DMS 273 treated with DMSO at 0.1 percent for 48 hours (cell line): ENCODE measurements around the gene KCNE1.
A peak's percentile ranks its signal among the peaks of the same experiment; 100 is the strongest.
"Not testable (repeated sequence)": the region's sequence is repeated elsewhere in the genome, so short reads cannot be mapped to it uniquely, and the experiment has no call there.

Experiments used
- DNase-seq: peaks from one replicate; lab custom pipeline; 2025; lab: John Stamatoyannopoulos, UW

Gene KCNE1

GRCh38 chr21:34511787-34512455, at the start of gene KCNE1:
Gene KCNE1, minus strand, starts transcription at chr21:34512210. Its CDS starts 62,576 bp downstream, at chr21:34449634.
- DNase-seq, result no peak

- no peak for DNase-seq
These were observed 49.8 kb upstream of the KCNE1 start for GRCh38 chr21:34561806-34562205.

GRCh38 chr21:34560609-34561008, 48.6 kb upstream of the KCNE1 start:
- DNase-seq, result no peak

GRCh38 chr21:34560021-34560420, 48.0 kb upstream of the KCNE1 start:
- no peak for DNase-seq

- DNase-seq, result no peak
These were observed 47.1 kb upstream of the KCNE1 start for GRCh38 chr21:34559089-34559631.

- no peak for DNase-seq
These were observed 46.2 kb upstream of the KCNE1 start for GRCh38 chr21:34558166-34558565.

GRCh38 chr21:34557261-34557660, 45.3 kb upstream of the KCNE1 start:
- no peak for DNase-seq

GRCh38 chr21:34554670-34555069, 42.7 kb upstream of the KCNE1 start:
- not testable (repeated sequence) for DNase-seq

GRCh38 chr21:34554227-34554626, 42.2 kb upstream of the KCNE1 start:
- DNase-seq, result no peak

GRCh38 chr21:34553151-34553952, 41.3 kb upstream of the KCNE1 start:
- DNase-seq, result no peak

- DNase-seq, result no peak
These were observed 40.5 kb upstream of the KCNE1 start for GRCh38 chr21:34552360-34553098.

- DNase-seq, result no peak
These were observed 38.3 kb upstream of the KCNE1 start for GRCh38 chr21:34550182-34550799.

GRCh38 chr21:34548781-34549376, 36.9 kb upstream of the KCNE1 start:
- DNase-seq, result no peak

- DNase-seq, result no peak
These were observed 34.5 kb upstream of the KCNE1 start for GRCh38 chr21:34546542-34546941.

- no peak for DNase-seq
These were observed 33.3 kb upstream of the KCNE1 start for GRCh38 chr21:34545079-34545884.

GRCh38 chr21:34544032-34544496, 32.1 kb upstream of the KCNE1 start:
- DNase-seq, result peak; percentile 43

- DNase-seq, result no peak
These were observed 31.0 kb upstream of the KCNE1 start for GRCh38 chr21:34543017-34543416.

- DNase-seq, result no peak
These were observed 28.2 kb upstream of the KCNE1 start for GRCh38 chr21:34540206-34540605.

GRCh38 chr21:34537838-34538237, 25.8 kb upstream of the KCNE1 start:
- DNase-seq, result no peak

GRCh38 chr21:34536820-34537219, 24.8 kb upstream of the KCNE1 start:
- no peak for DNase-seq

- no peak for DNase-seq
These were observed 24.3 kb upstream of the KCNE1 start for GRCh38 chr21:34536311-34536710.
